SU-DHL-6 (cell line): ENCODE measurements around the gene SYT13.

ENCODE experiments used
- H2AFZ ChIP-seq: fragments of 200-600 bp; sonication (generic); 2 replicates; pipeline ENCODE4 v1.6.1; 2014; ENCODE audit warnings: low read depth, mild to moderate bottlenecking, moderate library complexity, mixed read lengths, antibody characterized with exemption, low read length; ENCODE audit not compliant: severe bottlenecking
- H3F3A ChIP-seq: fragments of 200-600 bp; shearing (Covaris generic); 2 replicates; pipeline ENCODE4 v1.6.0; 2016; ENCODE audit warnings: antibody characterized with exemption, mild to moderate bottlenecking; ENCODE audit not compliant: insufficient read depth
- H3K27ac ChIP-seq: fragments of 200-600 bp; sonication (generic); 2 replicates; pipeline ENCODE4 v1.5.1; 2016; ENCODE audit warnings: low read depth, mild to moderate bottlenecking, low read length, moderate library complexity, mixed read lengths
- H3K27me3 ChIP-seq: fragments of 200-600 bp; sonication (generic), shearing (Covaris generic); 2 replicates; pipeline ENCODE4 v1.6.0; 2014; ENCODE audit warnings: mild to moderate bottlenecking, low read length
- H3K36me3 ChIP-seq: fragments of 200-600 bp; sonication (generic); 2 replicates; pipeline ENCODE4 v1.6.1; 2014; ENCODE audit warnings: mild to moderate bottlenecking, low read length, mixed read lengths
- H3K4me2 ChIP-seq: fragments of 300-600, 200-600 bp; shearing (Covaris generic), sonication (generic); 2 replicates; pipeline ENCODE4 v1.6.0; 2014; ENCODE audit warnings: low read length, low read depth, mild to moderate bottlenecking; ENCODE audit not compliant: poor library complexity, severe bottlenecking
- H3K4me3 ChIP-seq: fragments of 200-600 bp; sonication (generic); 2 replicates; pipeline ENCODE4 v1.5.1; 2014; ENCODE audit warnings: antibody characterized with exemption, low read length, mild to moderate bottlenecking, mixed read lengths; ENCODE audit not compliant: insufficient read depth, poor library complexity, severe bottlenecking
- H3K79me2 ChIP-seq: fragments of 200-600 bp; sonication (generic); 2 replicates; pipeline ENCODE4 v1.6.1; 2014; ENCODE audit warnings: mild to moderate bottlenecking, low read length, moderate library complexity; ENCODE audit not compliant: insufficient read depth
- H3K9ac ChIP-seq: fragments of 200-600 bp; sonication (generic); 2 replicates; pipeline ENCODE4 v1.7.0; 2014; ENCODE audit warnings: mild to moderate bottlenecking, low read length
- H3K9me2 ChIP-seq: fragments of 200-600 bp; sonication (generic); replicated peaks from 2 replicates; pipeline ENCODE4 v1.6.1; 2014; ENCODE audit warnings: low read length; ENCODE audit not compliant: insufficient read depth
- H3K9me3 ChIP-seq: fragments of 200-600 bp; sonication (generic); 2 replicates; pipeline ENCODE4 v1.6.1; 2014; ENCODE audit warnings: low read length, mixed read lengths; ENCODE audit not compliant: insufficient read depth
- H4K20me1 ChIP-seq: fragments of 200-600 bp; sonication (generic); 2 replicates; pipeline ENCODE4 v1.6.1; 2014; ENCODE audit warnings: low read depth, mild to moderate bottlenecking, antibody characterized with exemption, low read length, moderate library complexity, mixed read lengths
- EZH2phosphoT487 ChIP-seq: fragments of 200-600 bp; sonication (generic), shearing (Covaris generic); conservative IDR thresholded peaks from 2 replicates; pipeline ENCODE4 v1.6.1; 2018; ENCODE audit warnings: mild to moderate bottlenecking, antibody characterized with exemption, low read length, moderate library complexity, mixed read lengths
- TF ChIP-seq, protein P1 (sequence below): fragments of 200-600 bp; sonication (generic); IDR thresholded peaks from one replicate; pipeline ENCODE4 v1.5.1; 2017; ENCODE audit warnings: antibody characterized with exemption, mild to moderate bottlenecking, low read length, moderate library complexity; ENCODE audit not compliant: insufficient read depth, poor library complexity, severe bottlenecking

Gene SYT13, protein sequence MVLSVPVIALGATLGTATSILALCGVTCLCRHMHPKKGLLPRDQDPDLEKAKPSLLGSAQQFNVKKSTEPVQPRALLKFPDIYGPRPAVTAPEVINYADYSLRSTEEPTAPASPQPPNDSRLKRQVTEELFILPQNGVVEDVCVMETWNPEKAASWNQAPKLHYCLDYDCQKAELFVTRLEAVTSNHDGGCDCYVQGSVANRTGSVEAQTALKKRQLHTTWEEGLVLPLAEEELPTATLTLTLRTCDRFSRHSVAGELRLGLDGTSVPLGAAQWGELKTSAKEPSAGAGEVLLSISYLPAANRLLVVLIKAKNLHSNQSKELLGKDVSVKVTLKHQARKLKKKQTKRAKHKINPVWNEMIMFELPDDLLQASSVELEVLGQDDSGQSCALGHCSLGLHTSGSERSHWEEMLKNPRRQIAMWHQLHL

DNA sequence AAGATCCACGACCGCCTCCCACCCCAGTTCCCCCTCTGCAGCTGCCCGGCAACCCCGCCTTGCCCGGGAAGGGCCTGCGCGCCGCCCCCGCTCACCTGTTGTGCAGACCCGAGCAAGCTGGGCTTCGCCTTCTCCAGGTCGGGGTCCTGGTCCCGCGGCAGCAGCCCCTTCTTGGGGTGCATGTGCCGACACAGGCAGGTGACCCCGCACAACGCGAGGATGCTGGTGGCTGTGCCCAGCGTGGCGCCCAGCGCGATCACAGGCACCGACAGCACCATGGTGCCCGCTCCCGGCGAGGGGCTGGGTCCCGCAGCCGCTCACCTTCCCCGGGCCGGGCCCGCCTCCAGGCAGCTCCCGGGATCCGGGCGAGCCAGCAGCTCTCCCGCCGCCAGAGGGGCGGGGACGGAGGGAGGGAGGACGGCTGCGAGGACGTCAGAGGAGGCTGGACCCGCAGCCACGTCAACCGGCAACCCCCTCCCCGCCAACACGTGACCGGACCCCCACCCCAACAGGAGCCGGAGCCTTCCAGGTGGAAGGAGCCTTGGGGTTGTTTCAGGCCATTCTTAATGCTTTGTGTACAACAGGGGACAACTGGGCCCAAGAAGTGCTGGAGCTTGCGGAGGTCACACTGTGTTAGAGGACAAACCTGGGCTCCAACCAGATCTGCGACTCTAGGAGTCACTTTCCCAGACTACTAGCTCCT is at the start of gene SYT13:
Gene SYT13, minus strand, starts transcription at position 412 of the 703 bp plus-strand sequence. Its CDS starts 134 bp downstream, at position 278.
- Histone ChIP-seq H2AFZ (no peak within 1 kb of the TSS), H3K9me2 (no peaks in the 10 kb centered on the region), H3K9me3 (no peaks in the 10 kb centered on the region), H3K9ac (no peak within 1 kb of the TSS), H4K20me1 (no peaks in the 10 kb centered on the region), H3K27ac (no peak within 1 kb of the TSS), H3K4me3 (no peak within 1 kb of the TSS), H3K4me2 (no peak within 1 kb of the TSS), H3K36me3 (no peaks in the 10 kb centered on the region), H3K27me3 (no peaks in the 10 kb centered on the region), H3K79me2 (no peaks in the 10 kb centered on the region), H3F3A (no peaks in the 10 kb centered on the region)
- TF ChIP-seq, protein P1, sequence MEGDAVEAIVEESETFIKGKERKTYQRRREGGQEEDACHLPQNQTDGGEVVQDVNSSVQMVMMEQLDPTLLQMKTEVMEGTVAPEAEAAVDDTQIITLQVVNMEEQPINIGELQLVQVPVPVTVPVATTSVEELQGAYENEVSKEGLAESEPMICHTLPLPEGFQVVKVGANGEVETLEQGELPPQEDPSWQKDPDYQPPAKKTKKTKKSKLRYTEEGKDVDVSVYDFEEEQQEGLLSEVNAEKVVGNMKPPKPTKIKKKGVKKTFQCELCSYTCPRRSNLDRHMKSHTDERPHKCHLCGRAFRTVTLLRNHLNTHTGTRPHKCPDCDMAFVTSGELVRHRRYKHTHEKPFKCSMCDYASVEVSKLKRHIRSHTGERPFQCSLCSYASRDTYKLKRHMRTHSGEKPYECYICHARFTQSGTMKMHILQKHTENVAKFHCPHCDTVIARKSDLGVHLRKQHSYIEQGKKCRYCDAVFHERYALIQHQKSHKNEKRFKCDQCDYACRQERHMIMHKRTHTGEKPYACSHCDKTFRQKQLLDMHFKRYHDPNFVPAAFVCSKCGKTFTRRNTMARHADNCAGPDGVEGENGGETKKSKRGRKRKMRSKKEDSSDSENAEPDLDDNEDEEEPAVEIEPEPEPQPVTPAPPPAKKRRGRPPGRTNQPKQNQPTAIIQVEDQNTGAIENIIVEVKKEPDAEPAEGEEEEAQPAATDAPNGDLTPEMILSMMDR, result no peak
- no peak for TF ChIP-seq EZH2phosphoT487

GRCh38 chr11:45335434-45335833 is 49.3 kb upstream of the SYT13 start:
- no peaks in the 10 kb centered on the region for H3K36me3 ChIP-seq
- no peaks in the 10 kb centered on the region for H3K9me3 ChIP-seq
- no peak overlapping the region for H3K9ac ChIP-seq
- no peak overlapping the region for H3K4me3 ChIP-seq
- H2AFZ ChIP-seq, result no peak overlapping the region
- H3K79me2 ChIP-seq, result no peaks in the 10 kb centered on the region
- no peak overlapping the region for H3K4me2 ChIP-seq
- H3F3A ChIP-seq, result no peaks in the 10 kb centered on the region
- TF ChIP-seq EZH2phosphoT487, result no peak
- TF ChIP-seq, protein P1, result no peak
- no peak overlapping the region for H3K27ac ChIP-seq
- no peaks in the 10 kb centered on the region for H4K20me1 ChIP-seq
- no peaks in the 10 kb centered on the region for H3K27me3 ChIP-seq
- no peaks in the 10 kb centered on the region for H3K9me2 ChIP-seq

DNA sequence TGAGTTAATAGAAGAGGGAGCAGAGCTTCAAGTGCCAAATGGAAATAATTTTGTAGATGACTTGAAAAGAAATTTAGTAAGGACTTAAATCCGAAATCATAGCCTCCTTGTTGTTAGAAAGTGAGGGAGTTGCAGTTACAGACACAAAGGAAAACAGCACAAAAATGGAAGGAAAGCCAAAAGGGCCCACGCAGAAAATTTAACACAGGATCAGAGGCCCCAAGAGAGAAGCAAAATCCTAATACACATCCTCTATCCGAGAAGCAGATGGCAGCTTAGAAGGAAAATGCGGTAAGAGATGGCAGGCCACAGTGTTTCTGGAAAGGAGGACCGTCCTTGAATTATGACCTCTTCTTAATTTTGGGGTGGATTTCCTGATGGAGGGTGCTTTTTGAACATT is 48.7 kb upstream of the SYT13 start:
- H3K4me3 ChIP-seq, result no peak overlapping the region
- no peak overlapping the region for H3K27ac ChIP-seq
- H4K20me1 ChIP-seq, result no peaks in the 10 kb centered on the region
- H3K27me3 ChIP-seq, result no peaks in the 10 kb centered on the region
- no peaks in the 10 kb centered on the region for H3K9me2 ChIP-seq
- no peaks in the 10 kb centered on the region for H3K9me3 ChIP-seq
- no peak overlapping the region for H2AFZ ChIP-seq
- H3K36me3 ChIP-seq, result no peaks in the 10 kb centered on the region
- TF ChIP-seq, protein P1, result no peak
- TF ChIP-seq EZH2phosphoT487, result no peak
- H3F3A ChIP-seq, result no peaks in the 10 kb centered on the region
- H3K4me2 ChIP-seq, result no peak overlapping the region
- H3K79me2 ChIP-seq, result no peaks in the 10 kb centered on the region
- no peak overlapping the region for H3K9ac ChIP-seq
